Activated naive CD8-positive, alpha-beta T cell treated with anti-CD3 and anti-CD28 coated beads for 36 hours (primary cell): Measurements from ENCODE around the gene KRI1. TPM values are rescaled to one million over a fixed set of nuclear protein-coding genes. Genes with fewer than 3 reads are reported as not detected.
"Not testable (repeated sequence)": the region's sequence is repeated elsewhere in the genome, so short reads cannot be mapped to it uniquely, and the experiment has no call there.

Experiments used
- DNase-seq: peaks from one replicate; pipeline ENCODE4 v3.0.0; 2021
- H3K27ac Mint-ChIP-seq: one replicate; pipeline ENCODE4 v1.8.0; 2022; ENCODE audit warnings: mild to moderate bottlenecking, moderate library complexity, mixed read lengths
- H3K27me3 Mint-ChIP-seq: one replicate; pipeline ENCODE4 v1.8.0; 2022; ENCODE audit warnings: mild to moderate bottlenecking, mixed read lengths
- H3K36me3 Mint-ChIP-seq: one replicate; pipeline ENCODE4 v1.8.0; 2021; ENCODE audit warnings: mild to moderate bottlenecking, mixed read lengths
- H3K4me1 Mint-ChIP-seq: one replicate; pipeline ENCODE4 v1.8.0; 2021; ENCODE audit warnings: mixed read lengths
- H3K4me3 Mint-ChIP-seq: one replicate; pipeline ENCODE4 v1.8.0; 2022; ENCODE audit warnings: mild to moderate bottlenecking, moderate library complexity, mixed read lengths
- H3K9me3 Mint-ChIP-seq: one replicate; pipeline ENCODE4 v1.8.0; 2022; ENCODE audit warnings: mixed read lengths
- total RNA-seq, 2 experiments: library from RNA; stranded (reverse); gene quantifications; one replicate each; pipeline ENCODE4 v1.2.3, GENCODE V29; 2021

KRI1 gene
- total RNA-seq, 2 experiments from 2014 or later, result 66.3 to 69.2 TPM

DNA sequence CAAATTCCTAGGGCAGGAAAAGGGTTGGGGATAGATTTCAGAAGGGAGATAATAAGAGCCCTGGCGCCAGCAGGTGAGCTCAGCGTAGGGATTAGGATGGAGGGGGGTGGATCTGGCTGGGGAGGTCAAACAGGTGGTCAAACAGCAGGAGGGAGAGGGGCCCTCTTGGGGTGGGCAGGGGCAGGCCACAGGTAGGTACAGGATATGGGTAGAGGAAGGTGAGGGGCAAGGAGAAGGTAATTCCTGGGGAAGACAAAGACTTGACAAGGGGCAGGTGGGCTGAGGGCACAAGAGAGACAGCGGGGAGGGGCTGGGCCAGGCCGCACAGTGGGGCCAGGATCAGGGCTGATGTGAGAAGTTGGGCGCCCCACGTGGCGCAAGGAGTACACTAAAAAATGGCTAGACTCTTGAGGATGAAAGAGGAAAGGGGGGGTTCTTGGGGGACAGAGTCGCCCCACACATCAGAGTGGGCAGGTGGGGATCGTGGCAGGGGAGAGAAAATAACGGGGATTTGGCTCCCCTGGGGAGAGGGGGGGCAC is 713 bp downstream of the KRI1 start:
- Mint-ChIP-seq H3K4me1 (peaks cover 23% of the 10 kb centered on the region), H3K27ac (peak overlapping the region; percentile 96), H3K9me3 (no peaks in the 10 kb centered on the region), H3K4me3 (peak overlapping the region; percentile 91), H3K27me3 (no peaks in the 10 kb centered on the region), H3K36me3 (peaks cover 48% of the 10 kb centered on the region)
- peak; percentile 69 for DNase-seq

- Mint-ChIP-seq H3K27ac (no peak overlapping the region), H3K9me3 (no peaks in the 10 kb centered on the region), H3K4me3 (no peak overlapping the region), H3K36me3 (peaks cover 56% of the 10 kb centered on the region), H3K27me3 (no peaks in the 10 kb centered on the region), H3K4me1 (peaks cover 23% of the 10 kb centered on the region)
- no peak for DNase-seq
These were observed 3.2 kb downstream of the KRI1 start for GRCh38 chr19:10562609-10563008.

DNA sequence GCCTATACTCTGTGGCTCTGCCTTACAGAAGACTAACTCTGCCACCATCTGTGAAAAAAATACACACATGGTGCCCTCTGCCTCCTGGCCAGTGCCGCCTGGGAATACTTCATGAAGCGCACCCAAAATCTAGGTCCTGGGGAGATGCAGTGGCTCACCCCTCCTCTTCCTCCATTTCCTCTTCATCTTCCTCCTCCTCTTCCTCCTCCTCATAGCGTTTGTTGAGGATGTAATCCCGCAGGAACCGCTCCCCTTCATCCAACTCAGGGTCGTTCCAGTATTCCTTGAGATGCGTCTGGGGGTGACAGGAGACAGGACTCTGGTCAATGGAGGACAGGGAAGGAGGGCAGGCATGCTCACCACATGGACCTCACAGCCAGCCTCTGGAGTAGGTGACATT is 5.7 kb downstream of the KRI1 start:
- peaks cover 19% of the 10 kb centered on the region for H3K4me1 Mint-ChIP-seq
- H3K4me3 Mint-ChIP-seq, result no peak overlapping the region
- H3K27ac Mint-ChIP-seq, result no peak overlapping the region
- H3K36me3 Mint-ChIP-seq, result peaks cover 44% of the 10 kb centered on the region
- H3K27me3 Mint-ChIP-seq, result no peaks in the 10 kb centered on the region
- H3K9me3 Mint-ChIP-seq, result no peaks in the 10 kb centered on the region
- DNase-seq, result no peak

- DNase-seq, result no peak
These were observed 8.1 kb downstream of the KRI1 start for GRCh38 chr19:10557603-10558197.

DNA sequence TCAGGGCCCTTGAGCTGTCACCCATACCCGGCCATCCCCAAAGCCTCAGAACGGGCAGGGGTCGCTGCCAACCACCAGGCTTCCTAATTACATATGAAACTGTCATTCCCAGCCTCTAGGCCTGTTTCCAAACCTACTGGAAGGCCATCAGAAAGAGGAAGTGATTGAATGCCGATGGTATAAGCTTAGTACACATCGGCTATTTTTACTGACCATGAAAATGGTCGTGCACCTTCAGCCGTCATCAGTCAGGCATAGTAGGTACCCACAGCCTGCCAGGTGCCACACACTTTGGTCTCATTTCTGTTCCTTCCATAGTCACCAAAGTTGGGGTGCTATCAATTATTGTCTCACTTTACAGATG is 10.2 kb downstream of the KRI1 start:
- Mint-ChIP-seq H3K27me3 (no peaks in the 10 kb centered on the region), H3K27ac (peak overlapping the region; percentile 1), H3K4me1 (peaks cover 34% of the 10 kb centered on the region), H3K4me3 (no peak overlapping the region), H3K36me3 (peaks cover 45% of the 10 kb centered on the region), H3K9me3 (no peaks in the 10 kb centered on the region)
- DNase-seq, result no peak

More at GRCh38 chr19:10557603-10558197, 8.1 kb downstream of the KRI1 start:
- H3K9me3 Mint-ChIP-seq, result no peaks in the 10 kb centered on the region
- H3K27ac Mint-ChIP-seq, result no peak overlapping the region
- H3K4me1 Mint-ChIP-seq, result peaks cover 33% of the 10 kb centered on the region
- no peak overlapping the region for H3K4me3 Mint-ChIP-seq
- no peaks in the 10 kb centered on the region for H3K27me3 Mint-ChIP-seq
- H3K36me3 Mint-ChIP-seq, result peaks cover 46% of the 10 kb centered on the region

- Mint-ChIP-seq H3K4me1 (peaks cover 39% of the 10 kb centered on the region), H3K27ac (peak overlapping the region; percentile 94), H3K36me3 (peaks cover 46% of the 10 kb centered on the region), H3K4me3 (no peak overlapping the region), H3K9me3 (no peaks in the 10 kb centered on the region), H3K27me3 (no peaks in the 10 kb centered on the region)
- DNase-seq, result no peak
These were observed 10.8 kb downstream of the KRI1 start for GRCh38 chr19:10554760-10555609.

DNA sequence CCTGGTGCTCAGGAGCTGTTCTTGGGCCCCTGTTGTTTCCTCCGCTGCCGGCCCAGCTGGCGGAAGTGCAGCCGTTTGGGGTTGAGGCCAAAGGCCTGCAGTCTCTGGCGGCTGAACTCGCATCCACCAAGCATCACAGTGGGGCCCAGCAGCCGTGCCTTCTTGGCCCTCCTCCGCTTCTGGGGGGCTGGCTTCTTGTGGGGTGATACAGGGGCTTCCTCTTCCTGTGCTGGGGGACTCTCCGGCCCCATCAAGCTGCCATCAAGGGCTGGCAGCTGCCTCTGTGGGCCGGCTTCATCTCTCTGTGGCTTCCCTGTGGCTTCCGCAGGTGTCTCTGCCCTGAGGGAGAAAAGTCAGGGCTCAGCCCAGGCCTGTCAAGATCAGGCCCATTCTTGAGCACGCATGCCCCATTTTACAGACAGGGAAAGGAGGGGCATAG is 11.8 kb downstream of the KRI1 start:
- Mint-ChIP-seq H3K36me3 (peaks cover 45% of the 10 kb centered on the region), H3K27me3 (no peaks in the 10 kb centered on the region), H3K27ac (peak overlapping the region; percentile 94), H3K4me1 (peaks cover 39% of the 10 kb centered on the region), H3K4me3 (peak overlapping the region; percentile 71), H3K9me3 (no peaks in the 10 kb centered on the region)
- peak; percentile 80 for DNase-seq

- peaks cover 42% of the 10 kb centered on the region for H3K36me3 Mint-ChIP-seq
- H3K4me3 Mint-ChIP-seq, result peak overlapping the region; percentile 50
- H3K9me3 Mint-ChIP-seq, result no peaks in the 10 kb centered on the region
- peak overlapping the region; percentile 94 for H3K27ac Mint-ChIP-seq
- H3K27me3 Mint-ChIP-seq, result no peaks in the 10 kb centered on the region
- no peak for DNase-seq
- H3K4me1 Mint-ChIP-seq, result peaks cover 39% of the 10 kb centered on the region
These were observed 12.6 kb downstream of the KRI1 start for GRCh38 chr19:10553087-10553667.

DNA sequence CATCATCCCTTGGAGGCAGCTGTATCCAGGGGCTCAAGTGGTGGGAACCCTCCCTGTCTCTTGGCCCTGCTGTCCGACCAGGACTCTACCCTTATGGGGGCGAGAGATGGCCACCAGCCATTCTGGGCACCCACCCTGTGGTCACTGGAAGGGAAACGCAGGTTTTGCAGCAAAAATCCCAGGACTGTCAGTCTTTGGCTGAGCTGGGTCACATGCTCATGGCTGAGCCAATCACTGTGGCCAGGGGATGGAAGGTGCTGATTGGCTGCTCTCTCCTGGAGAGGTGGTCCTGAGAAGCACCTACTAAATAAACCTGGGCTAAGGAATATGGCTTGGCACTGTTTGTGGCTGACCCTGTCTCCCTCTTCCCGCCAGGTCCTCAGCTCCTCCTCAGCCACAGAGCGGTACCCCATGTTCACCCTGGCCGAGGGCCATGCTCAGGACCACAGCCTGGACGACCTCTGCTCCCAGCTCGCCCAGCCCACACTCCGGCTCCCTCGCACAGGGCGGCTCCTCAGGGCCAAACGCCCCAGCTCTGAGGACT is 13.2 kb downstream of the KRI1 start:
- Mint-ChIP-seq H3K36me3 (peaks cover 40% of the 10 kb centered on the region), H3K4me3 (no peak overlapping the region), H3K27me3 (no peaks in the 10 kb centered on the region), H3K27ac (peak overlapping the region; percentile 94), H3K9me3 (no peaks in the 10 kb centered on the region), H3K4me1 (peaks cover 39% of the 10 kb centered on the region)
- DNase-seq, result peak; percentile 40

DNA sequence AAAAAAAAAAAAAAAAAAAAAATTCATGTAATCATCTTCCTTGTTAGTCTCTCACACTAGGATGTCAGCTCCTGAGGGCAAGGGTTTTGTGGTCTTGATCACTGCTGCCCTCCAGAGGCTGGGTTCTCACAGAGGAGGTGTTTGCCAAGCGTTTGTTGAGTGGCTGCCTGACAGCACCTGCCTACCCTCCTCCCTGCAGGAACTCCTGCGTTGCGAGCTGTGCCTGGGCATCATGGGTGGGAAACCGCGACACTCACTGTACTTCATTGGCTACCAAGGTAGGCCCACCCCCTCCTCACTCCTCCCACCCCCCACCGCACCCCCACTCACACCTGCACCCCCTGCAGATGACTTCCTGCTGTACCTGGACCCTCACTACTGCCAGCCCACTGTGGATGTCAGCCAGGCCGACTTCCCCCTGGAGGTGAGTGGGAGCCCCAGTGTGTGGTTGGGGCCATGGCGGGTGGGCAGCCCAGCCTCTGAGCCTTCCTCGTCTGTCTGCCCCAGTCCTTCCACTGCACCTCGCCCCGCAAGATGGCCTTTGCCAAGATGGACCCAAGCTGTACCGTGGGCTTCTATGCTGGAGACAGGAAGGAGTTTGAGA is 14.0 kb downstream of the KRI1 start:
- H3K4me3 Mint-ChIP-seq, result no peak overlapping the region
- H3K4me1 Mint-ChIP-seq, result peaks cover 39% of the 10 kb centered on the region
- peaks cover 40% of the 10 kb centered on the region for H3K36me3 Mint-ChIP-seq
- H3K27ac Mint-ChIP-seq, result peak overlapping the region; percentile 56
- H3K9me3 Mint-ChIP-seq, result no peaks in the 10 kb centered on the region
- peak; percentile 45 for DNase-seq
- H3K27me3 Mint-ChIP-seq, result no peaks in the 10 kb centered on the region

GRCh38 chr19:10551006-10551405 is 14.8 kb downstream of the KRI1 start:
- not testable (repeated sequence) for DNase-seq, H3K4me3 Mint-ChIP-seq, H3K27ac Mint-ChIP-seq, H3K27me3 Mint-ChIP-seq, H3K9me3 Mint-ChIP-seq
- Mint-ChIP-seq H3K36me3 (peaks cover 40% of the 10 kb centered on the region), H3K4me1 (peaks cover 38% of the 10 kb centered on the region)

GRCh38 chr19:10550336-10550735 is 15.5 kb downstream of the KRI1 start:
- Mint-ChIP-seq H3K36me3 (peaks cover 37% of the 10 kb centered on the region), H3K4me1 (peaks cover 33% of the 10 kb centered on the region), H3K27me3 (no peaks in the 10 kb centered on the region), H3K9me3 (no peaks in the 10 kb centered on the region), H3K4me3 (no peak overlapping the region), H3K27ac (no peak overlapping the region)
- DNase-seq, result no peak

DNA sequence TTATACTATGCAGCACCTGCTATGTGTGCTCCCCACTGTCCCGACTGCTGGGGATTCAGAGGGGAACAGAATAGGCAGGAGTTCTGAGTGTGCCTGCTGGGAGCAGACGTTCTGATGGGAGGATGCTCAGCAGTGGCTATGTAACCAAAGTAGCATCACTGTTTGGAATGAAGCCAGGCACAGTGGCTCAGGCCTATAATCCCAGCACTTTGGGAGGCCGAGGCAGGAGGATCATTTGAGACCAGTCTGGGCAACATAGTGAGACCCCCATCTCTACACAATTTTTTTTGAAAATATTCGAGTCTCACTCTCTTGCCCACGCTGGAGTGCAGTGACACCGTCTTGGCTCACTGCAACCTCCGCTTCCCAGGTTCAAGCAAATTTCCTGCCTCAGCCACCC is 16.1 kb downstream of the KRI1 start:
- Mint-ChIP-seq H3K36me3 (peaks cover 37% of the 10 kb centered on the region), H3K4me3 (no peak overlapping the region), H3K27me3 (no peaks in the 10 kb centered on the region), H3K27ac (no peak overlapping the region), H3K9me3 (no peaks in the 10 kb centered on the region), H3K4me1 (peaks cover 30% of the 10 kb centered on the region)
- no peak for DNase-seq

GRCh38 chr19:10548746-10549276 is 17.0 kb downstream of the KRI1 start:
- peaks cover 34% of the 10 kb centered on the region for H3K36me3 Mint-ChIP-seq
- H3K4me3 Mint-ChIP-seq, result no peak overlapping the region

More at GRCh38 chr19:10548746-10549276, 17.0 kb downstream of the KRI1 start:
- DNase-seq, result no peak
- no peaks in the 10 kb centered on the region for H3K9me3 Mint-ChIP-seq
- H3K27me3 Mint-ChIP-seq, result no peaks in the 10 kb centered on the region
- H3K27ac Mint-ChIP-seq, result no peak overlapping the region
- H3K4me1 Mint-ChIP-seq, result peaks cover 25% of the 10 kb centered on the region
